MCF 10A (cell line): Measurements from ENCODE around the gene VCL. TPM values are rescaled to one million over a fixed set of nuclear protein-coding genes. Genes with fewer than 3 reads are reported as not detected.

Experiments used
- BruUV-seq: library from RNA; stranded (reverse); fragments of 400-500 nt; replicated peaks from 2 replicates; lab custom pipeline; 2021; lab: Mats Ljungman, UMichigan
- CTCF ChIA-PET: fragments of 300-600 bp; sonication (Branson Sonifier 250); formaldehyde crosslinking; extraction: SDS; loops from one replicate; lab custom pipeline; 2021; ENCODE audit warnings: antibody characterized with exemption, inconsistent platforms; lab: Yijun Ruan, JAX
- POLR2A ChIA-PET: fragments of 300-600, 350-650 bp; sonication (Branson Sonifier 250); formaldehyde crosslinking; extraction: SDS; loops from one replicate; lab custom pipeline; 2020; ENCODE audit warnings: antibody characterized with exemption, inconsistent platforms; lab: Yijun Ruan, JAX
- DNase-seq: peaks from one replicate; pipeline ENCODE4 v3.0.0-alpha.2; 2018; ENCODE audit not compliant: unreplicated experiment
- H3K27ac Mint-ChIP-seq: one replicate; pipeline ENCODE4 v1.8.0; 2022; ENCODE audit warnings: mild to moderate bottlenecking, low read depth, mixed read lengths; ENCODE audit not compliant: unreplicated experiment
- H3K27me3 Mint-ChIP-seq: one replicate; pipeline ENCODE4 v1.8.0; 2022; ENCODE audit warnings: mixed read lengths; ENCODE audit not compliant: insufficient read depth, unreplicated experiment
- H3K36me3 Mint-ChIP-seq: one replicate; pipeline ENCODE4 v1.8.0; 2022; ENCODE audit warnings: mild to moderate bottlenecking, moderate library complexity, mixed read lengths; ENCODE audit not compliant: insufficient read depth, unreplicated experiment
- H3K4me1 Mint-ChIP-seq: one replicate; pipeline ENCODE4 v1.8.0; 2022; ENCODE audit warnings: mixed read lengths; ENCODE audit not compliant: insufficient read depth, unreplicated experiment
- H3K4me3 Mint-ChIP-seq: one replicate; pipeline ENCODE4 v1.8.0; 2022; ENCODE audit warnings: mild to moderate bottlenecking, moderate library complexity, mixed read lengths; ENCODE audit not compliant: unreplicated experiment
- H3K9me3 Mint-ChIP-seq: one replicate; pipeline ENCODE4 v1.8.0; 2022; ENCODE audit warnings: mixed read lengths; ENCODE audit not compliant: unreplicated experiment
- CTCF ChIP-seq: fragments of 200-600 bp; IDR thresholded peaks from one replicate; pipeline ENCODE4 v1.8.0; 2022; ENCODE audit warnings: antibody characterized with exemption, mild to moderate bottlenecking; ENCODE audit not compliant: unreplicated experiment
- intact Hi-C: fragments of 100-400 bp; cut with micrococcal nuclease; formaldehyde crosslinking; loops from 2 replicates; pipeline ENCODE4 v1.14.1; 2022
- total RNA-seq: library from RNA; stranded (reverse); gene quantifications from 2 replicates; pipeline ENCODE4 v1.2.3, GENCODE V29; 2022

The VCL gene
- total RNA-seq, 1 experiment from 2014 or later = 90.2 TPM

GRCh38 chr10:74055383-74056049 is 57.6 kb downstream of the VCL start:
- Mint-ChIP-seq H3K27me3 (no peaks in the 10 kb centered on the region), H3K36me3 (peaks cover 5% of the 10 kb centered on the region), H3K4me3 (no peak overlapping the region), H3K9me3 (no peaks in the 10 kb centered on the region), H3K4me1 (peaks cover 26% of the 10 kb centered on the region), H3K27ac (peak overlapping the region; percentile 81)
- POLR2A ChIA-PET = interaction anchor here (0.7 to 2.5 kb wide), 11 partner anchors 8 to 168 kb away, joined by 3 to 10 read pairs (median 6); no protein-coding TSS in a partner anchor
- DNase-seq = no peak
- intact Hi-C loops = no loop called here
- no peak for TF ChIP-seq CTCF
- CTCF ChIA-PET = interaction anchor here (0.5 to 1.7 kb wide), 5 partner anchors 27 to 115 kb away, joined by 3 to 5 read pairs (median 3); no protein-coding TSS in a partner anchor
- TSS peak; percentile 40 for BruUV-seq

- POLR2A ChIA-PET = interaction anchor here (0.7 to 2.5 kb wide), 15 partner anchors 9 to 169 kb away, joined by 3 to 10 read pairs (median 5); no protein-coding TSS in a partner anchor
- H3K36me3 Mint-ChIP-seq = peaks cover 5% of the 10 kb centered on the region
- TF ChIP-seq CTCF = no peak
- H3K4me1 Mint-ChIP-seq = peaks cover 26% of the 10 kb centered on the region
- intact Hi-C loops = no loop called here
- peak overlapping the region; percentile 81 for H3K27ac Mint-ChIP-seq
- H3K9me3 Mint-ChIP-seq = no peaks in the 10 kb centered on the region
- CTCF ChIA-PET = interaction anchor here (0.5 to 1.7 kb wide), 10 partner anchors 21 to 123 kb away, joined by 3 to 5 read pairs (median 4); no protein-coding TSS in a partner anchor
- BruUV-seq = no TSS peak
- peak; percentile 47 for DNase-seq
- no peak overlapping the region for H3K4me3 Mint-ChIP-seq
- H3K27me3 Mint-ChIP-seq = no peaks in the 10 kb centered on the region
Measured at GRCh38 chr10:74056050-74056818, 58.3 kb downstream of the VCL start.

GRCh38 chr10:74058071-74058470 is 60.2 kb downstream of the VCL start:
- no peak for DNase-seq
- H3K9me3 Mint-ChIP-seq = peaks cover under 1% of the 10 kb centered on the region
- no peak overlapping the region for H3K4me3 Mint-ChIP-seq
- TF ChIP-seq CTCF = no peak
- intact Hi-C loops = no loop called here
- H3K27me3 Mint-ChIP-seq = no peaks in the 10 kb centered on the region
- H3K36me3 Mint-ChIP-seq = peaks cover 2% of the 10 kb centered on the region
- POLR2A ChIA-PET = interaction anchor here (1.0 kb wide), 1 partner anchor 19 kb away, joined by 5 read pairs; no protein-coding TSS in a partner anchor
- CTCF ChIA-PET = interaction anchor here (0.6 kb wide), 1 partner anchor 72 kb away, joined by 5 read pairs; no protein-coding TSS in a partner anchor
- peaks cover 26% of the 10 kb centered on the region for H3K4me1 Mint-ChIP-seq
- peak overlapping the region; percentile 81 for H3K27ac Mint-ChIP-seq
- no TSS peak for BruUV-seq

GRCh38 chr10:74058658-74059057 is 60.7 kb downstream of the VCL start:
- intact Hi-C loops = no loop called here
- CTCF ChIA-PET = interaction anchor here (0.6 to 0.8 kb wide), 3 partner anchors 23 to 73 kb away, joined by 3 to 5 read pairs (median 3); no protein-coding TSS in a partner anchor
- no TSS peak for BruUV-seq

More at GRCh38 chr10:74058658-74059057, 60.7 kb downstream of the VCL start:
- POLR2A ChIA-PET = interaction anchor here (0.6 to 1.5 kb wide), 3 partner anchors 9 to 21 kb away, joined by 4 to 5 read pairs (median 5); no protein-coding TSS in a partner anchor
- H3K36me3 Mint-ChIP-seq = peaks cover 7% of the 10 kb centered on the region
- H3K27ac Mint-ChIP-seq = peak overlapping the region; percentile 81
- no peaks in the 10 kb centered on the region for H3K27me3 Mint-ChIP-seq
- no peak for TF ChIP-seq CTCF
- no peak for DNase-seq
- H3K9me3 Mint-ChIP-seq = peaks cover 7% of the 10 kb centered on the region
- no peak overlapping the region for H3K4me3 Mint-ChIP-seq
- peaks cover 26% of the 10 kb centered on the region for H3K4me1 Mint-ChIP-seq
